RWPE1 (cell line): ENCODE measurements around the gene NAPA.

Experiments
- CTCF ChIA-PET: fragments of 350-600 bp; sonication (Branson Sonifier 250); formaldehyde crosslinking; extraction: SDS; loops from one replicate; lab custom pipeline; 2021; lab: Yijun Ruan, JAX
- POLR2A ChIA-PET: fragments of 400-600 bp; formaldehyde crosslinking; extraction: SDS; loops from one replicate; lab custom pipeline; 2020; ENCODE audit warnings: antibody characterized with exemption; ENCODE audit not compliant: low non-redundant PET; lab: Yijun Ruan, JAX
- DNase-seq: peaks from one replicate; pipeline ENCODE4 v3.0.0; 2012; ENCODE audit warnings: low spot score
- H3K27ac ChIP-seq: fragments of 450-650 bp; 2 replicates; pipeline ENCODE4 v1.5.1; 2017
- CTCF ChIP-seq: fragments of 450-650 bp; conservative IDR thresholded peaks from 2 replicates; pipeline ENCODE4 v1.5.1; 2017; ENCODE audit warnings: low read depth, mild to moderate bottlenecking

NAPA gene

GRCh38 chr19:47464675-47465419, 50.0 kb downstream of the NAPA start:
- ChIA-PET CTCF (no interaction called here), POLR2A (interaction anchor here (0.8 kb wide), 1 partner anchor 36 kb away, joined by 3 read pairs; no protein-coding TSS in a partner anchor)
- no peak overlapping the region for H3K27ac ChIP-seq
- TF ChIP-seq CTCF: no peak
- DNase-seq: no peak

GRCh38 chr19:47461876-47462275, 53.0 kb downstream of the NAPA start:
- H3K27ac ChIP-seq: no peak overlapping the region
- ChIA-PET CTCF (no interaction called here), POLR2A (no interaction called here)
- no peak for TF ChIP-seq CTCF
- DNase-seq: no peak

GRCh38 chr19:47459477-47459876, 55.4 kb downstream of the NAPA start:
- POLR2A ChIA-PET: no interaction called here
- no peak overlapping the region for H3K27ac ChIP-seq
- no peak for TF ChIP-seq CTCF
- CTCF ChIA-PET: interaction anchor here (0.5 kb wide), 1 partner anchor 20 kb away, joined by 3 read pairs; no protein-coding TSS in a partner anchor
- DNase-seq: no peak

- ChIA-PET POLR2A (no interaction called here), CTCF (no interaction called here)
Observed at GRCh38 chr19:47458672-47459071, 56.2 kb downstream of the NAPA start.

GRCh38 chr19:47456721-47457474, 58.0 kb downstream of the NAPA start:
- ChIA-PET CTCF (no interaction called here), POLR2A (no interaction called here)
- TF ChIP-seq CTCF: no peak
- no peak for DNase-seq
- no peak overlapping the region for H3K27ac ChIP-seq

More at GRCh38 chr19:47458672-47459071, 56.2 kb downstream of the NAPA start:
- no peak overlapping the region for H3K27ac ChIP-seq
- no peak for TF ChIP-seq CTCF
- DNase-seq: no peak

- ChIA-PET POLR2A (no interaction called here), CTCF (interaction anchor here (0.6 kb wide), 1 partner anchor 36 kb away, joined by 3 read pairs; no protein-coding TSS in a partner anchor)
- H3K27ac ChIP-seq: no peak overlapping the region
- no peak for TF ChIP-seq CTCF
- DNase-seq: no peak
Observed at GRCh38 chr19:47450478-47450877, 64.4 kb downstream of the NAPA start.
